Fibroblast of lung (primary cell): ENCODE data around the gene STAG3. TPM values are rescaled to one million over a fixed set of nuclear protein-coding genes. Genes with fewer than 3 reads are reported as not detected.

Source experiments
- DNase-seq, 2 donors: peaks; one replicate each; pipeline versions ENCODE4 v3.0.0 to v3.0.0-alpha.2; 2010; ENCODE audit warnings: low read depth in 2 of 2
- H2AFZ ChIP-seq: 2 replicates; pipeline ENCODE4 v1.5.1; 2012; ENCODE audit warnings: low read length, control low read depth, inconsistent platforms
- H3K27ac ChIP-seq: 2 replicates; pipeline ENCODE4 v1.5.1; 2011; ENCODE audit warnings: low read length, control low read depth; ENCODE audit not compliant: insufficient read depth
- H3K27me3 ChIP-seq: 2 replicates; pipeline ENCODE4 v1.5.1; 2011; ENCODE audit warnings: mild to moderate bottlenecking, low read length; ENCODE audit not compliant: control insufficient read depth, insufficient read depth
- H3K36me3 ChIP-seq: 2 replicates; pipeline ENCODE4 v1.5.1; 2011; ENCODE audit warnings: low read length; ENCODE audit not compliant: control insufficient read depth, insufficient read depth
- H3K4me1 ChIP-seq: 2 replicates; pipeline ENCODE4 v1.5.1; 2011; ENCODE audit warnings: low read length; ENCODE audit not compliant: control insufficient read depth, insufficient read depth; ENCODE audit errors: extremely low read depth
- H3K4me2 ChIP-seq: 2 replicates; pipeline ENCODE4 v1.5.1; 2011; ENCODE audit warnings: low read length, control low read depth; ENCODE audit not compliant: insufficient read depth; ENCODE audit errors: extremely low read depth
- H3K4me3 ChIP-seq, 4 experiments: fragments of 200-600 bp in 1 of 4; sonication (generic) in 1 of 4; replicated peaks in 1 of 4; 2 replicates each; pipeline ENCODE4 v1.5.1; 2011 to 2016; ENCODE audit warnings: low read length in 4 of 4, low read depth in 3 of 4, mild to moderate bottlenecking in 3 of 4, control low read depth in 2 of 4, inconsistent platforms in 1 of 4, mixed read lengths in 1 of 4; ENCODE audit not compliant: insufficient read depth in 1 of 4; ENCODE audit errors: control extremely low read depth in 1 of 4
- H3K79me2 ChIP-seq: 2 replicates; pipeline ENCODE4 v1.5.1; 2012; ENCODE audit warnings: mild to moderate bottlenecking, low read length, inconsistent platforms; ENCODE audit not compliant: control insufficient read depth, insufficient read depth
- H3K9ac ChIP-seq: 2 replicates; pipeline ENCODE4 v1.5.1; 2011; ENCODE audit warnings: mild to moderate bottlenecking, low read length, control low read depth; ENCODE audit not compliant: insufficient read depth
- H3K9me3 ChIP-seq: 2 replicates; pipeline ENCODE4 v1.5.1; 2012; ENCODE audit warnings: low read depth, low read length; ENCODE audit not compliant: control insufficient read depth, insufficient read depth
- H4K20me1 ChIP-seq: 2 replicates; pipeline ENCODE4 v1.5.1; 2011; ENCODE audit warnings: low read length; ENCODE audit not compliant: control insufficient read depth, insufficient read depth; ENCODE audit errors: extremely low read depth
- CTCF ChIP-seq, 2 donors: IDR thresholded peaks in 1 of 2; conservative IDR thresholded peaks in 1 of 2; 1 replicate in 1 of 2; 2 replicates in 1 of 2; pipeline ENCODE4 v1.5.1; 2011 to 2012; ENCODE audit warnings: low read length in 2 of 2, control low read depth in 1 of 2, inconsistent platforms in 1 of 2, low read depth in 1 of 2, mild to moderate bottlenecking in 1 of 2
- EZH2 ChIP-seq: IDR thresholded peaks from 2 replicates; pipeline ENCODE4 v1.5.1; 2012; ENCODE audit warnings: low read length, control low read depth, mild to moderate bottlenecking; ENCODE audit errors: missing control alignments
- polyA plus RNA-seq, 2 donors: library from polyadenylated mRNA; depleted of rRNA in 1 of 2; stranded (reverse) in 1 of 2; unstranded in 1 of 2; fragments of >200 nt; gene quantifications; 2 replicates each; pipeline ENCODE4 v1.2.1, GENCODE V29; 2011 to 2012; ENCODE audit warnings: missing spikeins in 1 of 2
- total RNA-seq: library from RNA; depleted of rRNA; stranded (reverse); fragments of >200 nt; gene quantifications from 2 replicates; pipeline ENCODE4 v1.2.1, GENCODE V29; 2014

STAG3 gene
- total and polyA plus RNA-seq, 2 donors (not counting 1 experiment from before 2014, with no cell fraction given), result 0.27 to 0.50 TPM

- H3K4me2 ChIP-seq, result no peak overlapping the region
- no peaks in the 10 kb centered on the region for H3K27me3 ChIP-seq
- no peak overlapping the region for H3K27ac ChIP-seq
- peaks cover 12% of the 10 kb centered on the region for H3K79me2 ChIP-seq
- H3K9me3 ChIP-seq, result no peaks in the 10 kb centered on the region
- peaks cover 19% of the 10 kb centered on the region for H3K36me3 ChIP-seq
- H3K4me3 ChIP-seq, result no peak overlapping the region
- H4K20me1 ChIP-seq, result no peaks in the 10 kb centered on the region
- no peak for DNase-seq
- no peak overlapping the region for H3K9ac ChIP-seq
- peaks cover under 1% of the 10 kb centered on the region for H3K4me1 ChIP-seq
- TF ChIP-seq EZH2 (no peak), CTCF (conservative IDR thresholded peaks at IDR 0.05 in 1 of 2, IDR thresholded peaks at IDR 0.05 in 1 of 2; ENCODE audit: low read depth in 1 of 2, low read length in 2 of 2) (no peak)
- H2AFZ ChIP-seq, result no peak overlapping the region
Observed at GRCh38 chr7:100152404-100152803, 25.3 kb upstream of the STAG3 start.

GRCh38 chr7:100152937-100153666 is 24.6 kb upstream of the STAG3 start:
- H3K79me2 ChIP-seq, result peaks cover 15% of the 10 kb centered on the region
- peaks cover 19% of the 10 kb centered on the region for H3K36me3 ChIP-seq
- H3K9me3 ChIP-seq, result no peaks in the 10 kb centered on the region
- H4K20me1 ChIP-seq, result no peaks in the 10 kb centered on the region
- no peak overlapping the region for H3K4me3 ChIP-seq
- DNase-seq, result no peak
- no peak for TF ChIP-seq CTCF (conservative IDR thresholded peaks at IDR 0.05 in 1 of 2, IDR thresholded peaks at IDR 0.05 in 1 of 2; ENCODE audit: low read depth in 1 of 2, low read length in 2 of 2)
- no peak for TF ChIP-seq EZH2
- no peak overlapping the region for H2AFZ ChIP-seq
- no peak overlapping the region for H3K27ac ChIP-seq
- no peaks in the 10 kb centered on the region for H3K27me3 ChIP-seq
- peaks cover 4% of the 10 kb centered on the region for H3K4me1 ChIP-seq
- no peak overlapping the region for H3K9ac ChIP-seq
- H3K4me2 ChIP-seq, result no peak overlapping the region

GRCh38 chr7:100153708-100154535 is 23.8 kb upstream of the STAG3 start:
- Histone ChIP-seq H3K9me3 (no peaks in the 10 kb centered on the region), H3K79me2 (peaks cover 14% of the 10 kb centered on the region), H3K9ac (no peak overlapping the region), H3K27me3 (no peaks in the 10 kb centered on the region), H2AFZ (no peak overlapping the region), H3K4me3 (no peak overlapping the region), H3K27ac (no peak overlapping the region), H3K4me2 (no peak overlapping the region), H4K20me1 (no peaks in the 10 kb centered on the region), H3K4me1 (peaks cover 4% of the 10 kb centered on the region), H3K36me3 (peaks cover 19% of the 10 kb centered on the region)
- TF ChIP-seq CTCF (conservative IDR thresholded peaks at IDR 0.05 in 1 of 2, IDR thresholded peaks at IDR 0.05 in 1 of 2; ENCODE audit: low read depth in 1 of 2, low read length in 2 of 2) (no peak), EZH2 (no peak)
- no peak for DNase-seq
